CD4-positive, alpha-beta T cell treated with Interleukin-4 for 4 hours (primary cell): ENCODE data around the gene NDUFB7.
"Not testable (repeated sequence)": the region's sequence is repeated elsewhere in the genome, so short reads cannot be mapped to it uniquely, and the experiment has no call there.

Experiments
- DNase-seq: peaks from one replicate; pipeline ENCODE4 v3.0.0-alpha.2; 2020

NDUFB7 gene

GRCh38 chr19:14571695-14572490 is at the start of gene NDUFB7:
NDUFB7 (minus strand) TSS chr19:14572066; CDS start chr19:14572000, 66 bp downstream.
- peak; percentile 94 for DNase-seq

DNA sequence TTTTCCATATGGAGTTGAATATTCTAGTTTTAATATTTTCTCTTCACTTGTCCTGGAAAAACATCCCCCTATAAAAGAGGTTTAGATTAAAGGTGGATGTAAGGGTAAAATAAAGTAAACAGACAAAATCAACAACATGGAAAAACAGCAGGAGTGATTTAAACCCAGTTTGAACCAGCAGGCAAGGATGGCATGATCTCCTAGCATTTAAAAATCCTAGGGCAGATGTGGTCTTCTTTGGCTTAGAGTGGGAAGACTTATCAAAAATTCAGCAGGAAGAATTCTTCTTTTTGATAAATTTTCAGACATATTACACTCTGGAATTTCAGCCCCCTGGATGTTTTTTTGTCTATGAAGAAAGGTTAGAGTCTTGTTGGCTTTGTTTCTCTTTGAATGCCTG is 47.5 kb upstream of the NDUFB7 start:
- DNase-seq: no peak

- no peak for DNase-seq
These were observed 44.5 kb upstream of the NDUFB7 start for GRCh38 chr19:14616407-14616806.

- DNase-seq: no peak
These were observed 43.8 kb upstream of the NDUFB7 start for GRCh38 chr19:14615623-14616022.

DNA sequence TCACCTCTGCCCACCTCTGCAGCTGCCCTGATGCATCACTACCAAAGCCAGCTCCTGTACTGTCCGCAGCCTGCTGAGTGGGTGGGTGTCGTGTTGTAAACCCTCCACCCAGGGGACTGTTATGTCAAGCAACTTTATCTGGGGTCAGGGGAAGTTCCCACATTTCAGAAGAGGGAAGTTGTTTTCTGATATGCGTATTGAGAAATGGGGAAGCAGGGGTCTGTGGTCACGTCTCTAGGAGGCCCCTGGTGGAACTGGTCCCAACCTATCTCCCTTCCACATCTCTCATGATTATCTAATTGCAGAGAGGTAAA is 42.2 kb upstream of the NDUFB7 start:
- DNase-seq: peak; percentile 9

DNA sequence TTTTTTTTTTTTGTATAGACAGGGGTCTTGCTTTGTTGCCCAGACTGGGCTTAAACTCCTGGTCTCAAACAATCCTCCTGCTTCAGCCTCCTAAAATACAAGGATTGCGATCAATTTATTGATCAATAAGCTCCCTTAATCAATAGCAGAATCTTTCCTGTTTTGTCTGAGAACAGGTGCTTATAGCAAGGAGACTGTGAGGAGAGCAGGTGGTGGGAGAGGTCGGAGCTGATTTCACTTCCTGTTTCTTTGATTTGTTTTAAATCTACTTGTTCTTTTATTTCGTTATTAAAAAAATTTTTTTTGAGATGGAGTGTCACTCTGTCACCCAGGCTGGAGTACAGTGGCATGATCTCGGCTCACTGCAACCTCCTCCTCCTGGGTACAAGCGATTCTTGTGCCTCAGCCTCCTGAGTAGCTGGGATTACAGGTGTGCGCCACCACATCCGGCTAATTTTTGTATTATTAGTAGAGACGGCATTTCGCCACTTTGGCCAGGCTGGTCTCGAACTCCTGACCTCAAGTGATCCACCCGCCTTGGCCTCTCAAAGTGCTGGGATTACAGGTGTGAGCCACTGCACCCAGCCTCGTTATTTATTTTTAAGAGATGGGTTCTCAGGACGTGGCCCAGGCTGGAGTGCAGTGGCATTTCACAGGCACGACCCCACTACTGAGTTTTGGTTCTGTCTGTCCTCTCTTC is 41.7 kb upstream of the NDUFB7 start:
- DNase-seq: not testable (repeated sequence)

DNA sequence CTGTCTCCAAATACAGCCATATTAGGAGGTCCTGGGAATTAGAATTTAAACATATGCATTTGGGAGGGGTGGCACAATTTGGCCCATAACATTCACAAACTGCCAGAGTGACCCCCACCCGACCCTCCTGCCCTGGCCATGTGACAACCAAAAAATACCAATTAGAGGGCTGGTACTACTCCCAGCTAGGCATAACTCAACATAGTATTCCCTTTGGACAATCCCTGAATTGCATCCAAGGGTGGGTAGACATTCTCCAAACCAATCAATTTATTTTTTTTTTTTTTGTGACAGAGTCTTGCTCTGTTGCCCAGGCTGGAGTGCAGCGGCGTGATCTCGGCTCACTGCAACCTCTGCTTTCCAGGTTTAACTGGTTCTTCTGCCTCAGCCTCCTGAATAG is 40.8 kb upstream of the NDUFB7 start:
- no peak for DNase-seq

- DNase-seq: not testable (repeated sequence)
These were observed 40.4 kb upstream of the NDUFB7 start for GRCh38 chr19:14612242-14612641.

GRCh38 chr19:14611051-14611450 is 39.2 kb upstream of the NDUFB7 start:
- no peak for DNase-seq

DNA sequence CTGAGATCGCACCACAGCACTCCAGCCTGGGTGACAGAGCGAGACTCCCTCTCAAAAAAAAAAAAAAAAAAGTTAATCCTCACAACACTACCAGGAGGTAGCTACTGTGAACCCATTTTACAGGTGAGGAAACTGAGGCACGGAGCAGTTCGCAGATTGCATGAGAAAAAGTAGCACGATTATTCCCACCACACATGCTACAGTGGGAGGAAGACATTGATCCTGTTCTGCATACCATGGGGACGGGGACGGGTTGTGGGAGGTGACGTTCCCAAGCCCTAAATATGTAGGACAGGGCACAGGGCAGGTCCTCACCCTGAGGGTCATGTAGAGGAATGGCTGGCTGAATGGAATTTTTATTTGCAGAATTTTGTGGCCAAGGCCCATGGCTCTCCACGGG is 34.8 kb upstream of the NDUFB7 start:
- DNase-seq: no peak

DNA sequence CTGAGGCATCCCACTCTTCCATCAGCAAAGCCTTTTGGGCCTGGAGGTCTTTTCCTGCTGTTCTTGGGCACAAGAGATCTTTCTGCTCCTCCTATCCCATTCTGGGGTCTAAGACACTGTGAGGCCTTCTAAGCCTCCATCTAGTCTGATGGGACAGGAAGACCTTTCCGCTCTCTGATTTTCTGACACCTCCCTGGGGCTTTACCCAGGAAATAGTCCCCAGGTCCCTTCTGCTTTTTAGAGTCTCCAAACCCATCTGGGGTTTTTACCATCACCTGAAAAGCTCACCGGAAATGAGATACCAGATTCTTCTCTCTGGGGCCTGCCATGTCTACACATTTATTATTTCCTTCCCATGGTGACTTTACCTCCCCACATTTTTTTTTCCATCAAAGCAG is 32.1 kb upstream of the NDUFB7 start:
- no peak for DNase-seq

DNA sequence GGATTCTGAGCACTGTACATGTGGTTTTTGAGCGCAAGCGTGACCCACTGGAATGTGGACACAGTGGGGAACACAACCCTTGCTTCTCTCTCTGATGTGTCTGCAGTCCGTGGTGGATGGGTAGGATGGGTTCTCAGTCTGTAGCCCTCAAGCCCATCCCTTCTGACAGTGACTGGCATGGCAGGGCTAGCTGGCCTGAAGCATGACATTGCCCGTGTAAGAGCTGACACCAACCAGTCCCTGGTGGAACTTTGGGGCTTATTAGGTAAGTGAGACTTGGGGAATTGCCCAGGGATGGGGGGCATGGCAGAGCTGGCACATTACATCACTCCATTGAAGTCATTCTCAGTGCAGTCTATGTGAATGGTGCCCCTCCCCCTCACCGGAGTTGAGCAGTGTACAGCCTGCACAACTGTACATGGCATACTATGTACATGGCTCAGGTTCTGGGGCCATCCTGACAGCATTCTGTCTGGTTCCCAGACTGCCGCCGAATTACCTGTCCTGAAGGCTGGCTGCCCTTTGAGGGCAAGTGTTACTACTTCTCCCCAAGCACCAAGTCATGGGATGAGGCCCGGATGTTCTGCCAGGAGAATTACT is 27.8 kb upstream of the NDUFB7 start:
- no peak for DNase-seq

DNA sequence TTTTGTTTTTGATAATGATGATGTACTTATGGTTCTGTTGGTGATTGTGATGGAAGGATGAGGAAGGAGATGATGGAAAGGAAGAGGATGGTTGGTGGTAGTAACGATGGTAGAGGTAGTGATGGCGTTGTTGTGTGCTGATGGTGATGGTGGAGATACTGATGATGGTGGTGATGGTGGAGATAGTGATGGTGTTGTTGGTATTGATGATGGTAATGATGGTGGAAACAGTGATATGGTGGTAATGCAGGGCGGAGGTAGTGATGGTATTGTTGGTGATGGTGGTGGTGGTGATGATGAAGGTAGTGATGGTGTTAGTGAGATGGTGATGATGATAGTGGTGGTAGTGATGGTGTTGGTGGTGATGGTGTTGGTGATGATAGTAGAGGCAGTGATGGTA is 23.7 kb upstream of the NDUFB7 start:
- no peak for DNase-seq

DNA sequence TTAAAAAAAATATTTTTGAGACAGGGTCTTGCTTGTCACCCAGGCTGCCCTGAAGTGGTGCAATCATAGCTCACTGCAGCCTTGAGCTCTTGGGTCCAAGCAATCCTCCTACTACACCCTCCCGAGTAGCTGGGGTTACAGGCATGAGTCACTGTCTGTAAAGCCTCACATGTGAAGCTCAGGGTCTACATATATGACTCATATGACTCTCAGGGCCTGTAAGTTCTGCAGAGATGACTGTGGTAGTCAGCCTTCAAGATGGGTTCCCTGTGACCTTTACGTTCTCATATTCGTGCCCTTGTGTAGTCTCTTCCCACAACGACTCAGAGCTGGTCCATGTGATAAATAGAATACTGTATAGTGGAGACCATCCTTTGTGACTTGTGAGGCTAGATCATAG is 17.6 kb upstream of the NDUFB7 start:
- DNase-seq: not testable (repeated sequence)

- DNase-seq: peak; percentile 41
These were observed 13.3 kb upstream of the NDUFB7 start for GRCh38 chr19:14585187-14585586.

GRCh38 chr19:14584372-14584771 is 12.5 kb upstream of the NDUFB7 start:
- DNase-seq: not testable (repeated sequence)

GRCh38 chr19:14582894-14583340 is 11.1 kb upstream of the NDUFB7 start, which contains the start of gene CLEC17A:
CLEC17A (plus strand) TSS chr19:14583084; CDS start chr19:14583161, 77 bp downstream.
- DNase-seq: no peak

- DNase-seq: no peak
These were observed 8.9 kb upstream of the NDUFB7 start for GRCh38 chr19:14580623-14581237.

DNA sequence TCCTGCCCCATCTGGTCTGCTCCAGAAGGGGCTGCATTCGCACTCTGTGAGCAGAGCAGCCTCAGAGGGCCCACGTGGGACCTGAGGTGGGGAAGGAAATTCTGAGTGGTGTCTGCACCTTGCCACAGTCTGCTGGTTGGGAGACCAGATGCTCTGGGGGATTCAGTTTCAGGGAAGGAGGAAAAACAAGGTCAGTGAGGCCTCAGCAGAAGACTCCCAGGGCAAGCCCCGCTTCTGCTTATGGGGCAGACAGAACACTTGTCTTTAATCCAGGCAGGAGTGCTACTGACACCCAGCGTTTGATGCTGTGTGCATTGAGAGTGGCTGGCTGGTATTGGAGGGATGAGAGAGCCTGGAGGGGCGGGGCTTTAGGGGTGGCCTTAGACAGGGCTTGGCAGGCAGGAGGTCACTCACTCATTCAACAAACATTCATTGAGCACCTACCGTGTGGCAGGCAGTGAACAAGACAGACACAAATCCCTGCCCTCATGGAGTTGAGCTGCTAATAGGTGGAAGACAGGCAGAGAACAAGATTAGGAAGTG is 6.1 kb upstream of the NDUFB7 start:
- DNase-seq: no peak

DNA sequence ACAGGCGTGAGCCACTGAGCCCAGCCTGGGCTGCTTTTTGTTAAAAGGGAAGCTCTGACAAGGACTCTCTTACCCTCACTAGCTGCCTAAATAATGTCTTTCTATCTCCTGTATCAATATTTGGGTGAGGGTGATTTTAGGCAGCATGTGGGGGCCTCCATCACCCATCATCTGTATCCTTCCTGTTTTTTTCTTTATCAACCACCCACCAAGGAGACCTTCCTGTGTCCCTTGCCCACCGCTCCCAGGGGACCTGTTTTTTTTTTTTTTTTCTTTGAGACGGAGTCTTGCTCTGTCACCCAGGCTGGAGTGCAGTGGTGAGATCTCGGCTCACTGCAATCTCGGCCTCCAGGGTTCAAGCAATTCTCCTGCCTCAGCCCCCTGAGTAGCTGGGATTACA is 5.4 kb upstream of the NDUFB7 start:
- no peak for DNase-seq

- no peak for DNase-seq
These were observed 4.5 kb upstream of the NDUFB7 start for GRCh38 chr19:14576363-14576762.

GRCh38 chr19:14575428-14575980 is 3.6 kb upstream of the NDUFB7 start:
- no peak for DNase-seq
